K562 (cell line): ENCODE measurements around the gene TXN2. TPM values are rescaled to one million over a fixed set of nuclear protein-coding genes. Genes with fewer than 3 reads are reported as not detected.

Source experiments
- ATAC-seq: fragments of 200-7000 bp; cut with Tn5 transposase; 3 replicates; pipeline ENCODE4 v1.9.1; 2020; ENCODE audit warnings: moderate library complexity
- BruUV-seq: library from RNA; stranded (reverse); fragments of 400-500 nt; replicated peaks from 2 replicates; lab custom pipeline; 2021; lab: Mats Ljungman, UMichigan
- CTCF ChIA-PET: fragments of 300-600 bp; formaldehyde crosslinking; extraction: SDS; loops from one replicate; lab custom pipeline; 2021; ENCODE audit warnings: low intra/inter-chr PET ratio; lab: Yijun Ruan, JAX
- POLR2A ChIA-PET: fragments of 300-600, 350-650 bp; sonication (Branson Sonifier 250); formaldehyde crosslinking; extraction: SDS; loops from one replicate; lab custom pipeline; 2021; ENCODE audit warnings: antibody characterized with exemption, inconsistent platforms; lab: Yijun Ruan, JAX
- DNase-seq, 4 experiments: peaks; one replicate each; pipeline versions ENCODE4 v3.0.0 to v3.0.0-alpha.2; 2011 to 2018; ENCODE audit warnings: low spot score in 3 of 4, mixed read lengths in 3 of 4; ENCODE audit errors: extremely low read depth in 1 of 4
- FAIRE-seq: peaks from 2 replicates; lab custom pipeline; 2011; peaks lifted over from hg19 to GRCh38; lab: Jason Lieb, UNC
- H2AFZ ChIP-seq: 2 replicates; pipeline ENCODE4 v1.6.0; 2011; ENCODE audit warnings: low read depth, low read length, control low read depth, inconsistent platforms
- H3K27ac ChIP-seq: fragments of 200-600 bp; 3 replicates; pipeline ENCODE4 v1.8.0; 2011; ENCODE audit warnings: low read depth, mild to moderate bottlenecking, control low read depth, inconsistent platforms, low read length, moderate library complexity, mixed read lengths; ENCODE audit errors: extremely low read depth
- H3K27me3 ChIP-seq, 2 experiments: fragments of 300-600 bp in 1 of 2; 2 replicates in 1 of 2; 3 replicates in 1 of 2; pipeline versions ENCODE4 v1.6.0 to v1.8.0; 2011; ENCODE audit warnings: inconsistent platforms in 2 of 2, low read length in 2 of 2, mild to moderate bottlenecking in 1 of 2, mixed read lengths in 1 of 2, moderate library complexity in 1 of 2; ENCODE audit not compliant: control insufficient read depth in 2 of 2, insufficient read depth in 2 of 2
- H3K36me3 ChIP-seq: fragments of 300-600 bp; 3 replicates; pipeline ENCODE4 v1.8.0; 2011; ENCODE audit warnings: mild to moderate bottlenecking, low read length, inconsistent platforms; ENCODE audit not compliant: control insufficient read depth, insufficient read depth
- H3K4me1 ChIP-seq, 2 experiments: fragments of 200-600 bp in 1 of 2; replicated peaks in 1 of 2; 2 replicates in 1 of 2; 3 replicates in 1 of 2; pipeline versions ENCODE4 v1.5.1 to v1.8.0; 2011; ENCODE audit warnings: inconsistent platforms in 2 of 2, low read length in 2 of 2, mild to moderate bottlenecking in 1 of 2, mixed read lengths in 1 of 2, moderate library complexity in 1 of 2; ENCODE audit not compliant: control insufficient read depth in 2 of 2, insufficient read depth in 2 of 2
- H3K4me2 ChIP-seq: 2 replicates; pipeline ENCODE4 v1.6.1; 2011; ENCODE audit warnings: low read length, control low read depth, inconsistent platforms, mixed read lengths; ENCODE audit not compliant: insufficient read depth
- H3K4me3 ChIP-seq: fragments of 200-600 bp; sonication (generic), shearing (Covaris generic); 2 replicates; pipeline ENCODE4 v1.5.1; 2016; ENCODE audit warnings: control low read depth, inconsistent platforms
- H3K79me2 ChIP-seq: fragments of 200-600 bp; 3 replicates; pipeline ENCODE4 v1.8.0; 2011; ENCODE audit warnings: low read length, inconsistent platforms; ENCODE audit not compliant: control insufficient read depth, insufficient read depth
- H3K9ac ChIP-seq, 2 experiments: 2 replicates each; pipeline versions ENCODE4 v1.6.0 to v1.6.1; 2011; ENCODE audit warnings: low read depth in 2 of 2, low read length in 2 of 2, control low read depth in 1 of 2, inconsistent platforms in 1 of 2, mild to moderate bottlenecking in 1 of 2, mixed read lengths in 1 of 2; ENCODE audit not compliant: insufficient read depth in 1 of 2
- H3K9me1 ChIP-seq: one replicate; pipeline ENCODE4 v1.6.0; 2011; ENCODE audit warnings: inconsistent platforms, mild to moderate bottlenecking, low read length, moderate library complexity; ENCODE audit not compliant: control insufficient read depth, insufficient read depth
- H3K9me3 ChIP-seq: replicated peaks from 2 replicates; pipeline ENCODE4 v1.5.1; 2011; ENCODE audit warnings: low read depth, low read length, inconsistent platforms; ENCODE audit not compliant: control insufficient read depth, insufficient read depth
- H4K20me1 ChIP-seq: replicated peaks from 2 replicates; pipeline ENCODE4 v1.6.1; 2011; ENCODE audit warnings: low read length, inconsistent platforms, mixed read lengths; ENCODE audit not compliant: control insufficient read depth, insufficient read depth
- AFF1 ChIP-seq, 2 experiments: fragments of 450-650 bp; IDR thresholded peaks; 2 replicates each; pipeline ENCODE4 v1.6.1; 2018; ENCODE audit warnings: mild to moderate bottlenecking in 2 of 2, low read depth in 1 of 2; ENCODE audit not compliant: partially characterized antibody in 2 of 2
- BCOR ChIP-seq: fragments of 450-650 bp; IDR thresholded peaks from 2 replicates; pipeline ENCODE4 v1.6.1; 2016
- CHD2 ChIP-seq: IDR thresholded peaks from 2 replicates; pipeline ENCODE4 v1.6.1; 2011; ENCODE audit warnings: low read depth, low read length
- GTF2F1 ChIP-seq: IDR thresholded peaks from 2 replicates; pipeline ENCODE4 v1.6.1; 2011; ENCODE audit warnings: low read depth, low read length, improper control_type of control experiment
- KLF13 ChIP-seq: fragments of 450-650 bp; IDR thresholded peaks from 2 replicates; pipeline ENCODE4 v1.6.1; 2016; ENCODE audit warnings: missing genetic modification characterization, low read depth, mild to moderate bottlenecking, missing compliant biosample characterization, moderate library complexity, borderline replicate concordance
- NFIC ChIP-seq: fragments of 450-650 bp; IDR thresholded peaks from 2 replicates; pipeline ENCODE4 v1.6.1; 2017; ENCODE audit warnings: mild to moderate bottlenecking, inconsistent platforms
- RBM25 ChIP-seq: fragments of 200-400 bp; formaldehyde crosslinking; IDR thresholded peaks from 2 replicates; pipeline ENCODE4 v1.6.1; 2018; ENCODE audit warnings: low read length, low read depth, moderate library complexity; ENCODE audit not compliant: severe bottlenecking
- SMAD2 ChIP-seq: fragments of 150-350 bp; IDR thresholded peaks from 2 replicates; pipeline ENCODE4 v1.6.1; 2014; ENCODE audit warnings: low read depth, mild to moderate bottlenecking, low read length
- SP2 ChIP-seq: IDR thresholded peaks from 2 replicates; pipeline ENCODE4 v1.6.1; 2011; ENCODE audit warnings: mild to moderate bottlenecking, low read depth, low read length, moderate library complexity; ENCODE audit not compliant: poor library complexity, severe bottlenecking; ENCODE audit errors: extremely low read depth
- ZBTB17 ChIP-seq: fragments of 450-650 bp; formaldehyde crosslinking; IDR thresholded peaks from 2 replicates; pipeline ENCODE4 v1.4.0; 2020; ENCODE audit warnings: mild to moderate bottlenecking
- WGBS: fragments of 100-300 bp; shearing (Covaris generic); methylation state at CpG from one replicate; pipeline ENCODE4 v1.1.6; 2016; ENCODE audit warnings: low coverage, mixed read lengths; ENCODE audit not compliant: insufficient coverage; ENCODE audit errors: missing lambda C conversion rate; 5-methylcytosine and 5-hydroxymethylcytosine counted together
- in situ Hi-C: fragments of 300-500 bp; cut with MboI; formaldehyde crosslinking; loops from 4 replicates; pipeline ENCODE4 v1.15.0; 2018; ENCODE audit warnings: inconsistent platforms, mixed read lengths
- intact Hi-C: fragments of 100-400 bp; cut with micrococcal nuclease; formaldehyde crosslinking; loops from 2 replicates; pipeline ENCODE4 v1.14.2; 2022
- polyA plus RNA-seq, 8 experiments: library from polyadenylated mRNA; depleted of rRNA in 4 of 8; stranded (reverse) in 5 of 8; unstranded in 3 of 8; fragments of >200 nt; fragmentation: Nextera tagmentation in 2 of 8; fragmentation: Illumina TruSeq in 1 of 8; extraction: Ambion mirVana in 2 of 8; extraction: Trizol in 1 of 8; gene quantifications; 2 replicates each; pipeline versions ENCODE4 v1.2.1 to v1.2.3, GENCODE V29; 2011 to 2014; ENCODE audit warnings: inconsistent platforms in 1 of 8, missing spikeins in 1 of 8
- total RNA-seq, 7 experiments: library from RNA; depleted of rRNA in 6 of 7; stranded (reverse); fragments of >200 nt in 6 of 7; fragmentation: Illumina TruSeq in 2 of 7; extraction: Trizol in 2 of 7; gene quantifications; 2 replicates each; pipeline versions ENCODE4 v1.2.1 to v1.2.3, GENCODE V29; 2011 to 2021; ENCODE audit warnings: low replicate concordance in 1 of 7
- TF ChIP-seq, protein P1 (sequence below): fragments of 250-450 bp; sonication (Bioruptor Pico); IDR thresholded peaks from 2 replicates; pipeline ENCODE4 v1.4.0; 2020; ENCODE audit warnings: mild to moderate bottlenecking
- TF ChIP-seq, protein P2 (sequence below), 2 experiments: fragments of 150-350 bp in 1 of 2; IDR thresholded peaks; 2 replicates each; pipeline ENCODE4 v1.6.1; 2012 to 2016; ENCODE audit warnings: low read depth in 2 of 2, low read length in 2 of 2, mild to moderate bottlenecking in 1 of 2, moderate library complexity in 1 of 2

Gene TXN2
- total and polyA plus RNA-seq, 9 of the 15 experiments (the other 6 are each of a cell fraction or from before 2014, with no cell fraction given), result 48.5 to 399 (median 118) TPM

DNA sequence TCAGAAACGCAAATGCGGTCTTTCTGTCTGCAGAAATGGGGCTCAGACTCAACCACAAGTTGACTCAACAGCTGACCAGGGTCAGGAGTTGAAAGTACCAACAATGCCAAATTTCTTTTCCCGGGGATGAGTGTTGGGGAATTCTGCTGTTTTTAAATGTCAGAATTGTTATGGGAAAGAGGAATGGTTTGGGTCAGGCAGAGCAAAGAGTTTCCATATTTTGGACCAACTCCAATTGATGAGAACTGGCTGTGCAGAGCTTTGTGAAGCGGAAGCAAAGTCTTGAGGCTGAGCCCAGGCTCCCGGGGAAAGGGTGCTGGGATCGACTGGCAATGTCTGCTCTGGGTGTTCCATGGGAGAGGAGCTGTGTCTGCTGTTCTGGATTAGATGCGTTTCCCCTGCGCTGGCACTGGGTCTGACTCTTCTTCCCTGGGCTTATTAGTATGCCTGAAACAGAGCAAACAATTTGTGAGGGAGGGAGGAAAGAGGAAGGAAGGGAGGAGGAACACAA is 36.2 kb downstream of the TXN2 start:
- H3K9ac ChIP-seq, result no peak overlapping the region
- DNase-seq (peak in 1 of 4 experiments; percentile 23), ATAC-seq (peak; percentile 85), FAIRE-seq (no peak)
- no peaks in the 10 kb centered on the region for H3K9me1 ChIP-seq
- H3K27me3 ChIP-seq, result no peaks in the 10 kb centered on the region
- no TSS peak for BruUV-seq
- H3K4me1 ChIP-seq, result peaks cover 8 to 9% of the 10 kb centered on the region in 2 experiments; a peak in 4 of 5 replicates
- intact Hi-C loops, result no loop called here
- H3K9me3 ChIP-seq, result no peaks in the 10 kb centered on the region
- CTCF ChIA-PET, result no interaction called here
- H4K20me1 ChIP-seq, result no peaks in the 10 kb centered on the region
- no peaks in the 10 kb centered on the region for H3K79me2 ChIP-seq
- H3K36me3 ChIP-seq, result no peaks in the 10 kb centered on the region
- peak overlapping the region; percentile 37; the same call in 1 of the 2 replicates for H3K4me2 ChIP-seq
- in situ Hi-C loops, result no loop called here
- no peak overlapping the region for H3K27ac ChIP-seq
- 48% methylated on average over 6 of the region's 8 CpGs for WGBS
- POLR2A ChIA-PET, result no interaction called here
- H2AFZ ChIP-seq, result peak overlapping the region; percentile 82
- H3K4me3 ChIP-seq, result no peak overlapping the region
- 0 out of 2 replicates have a peak, but pooled peaks have one; percentile 15 for TF ChIP-seq BCOR
- TF ChIP-seq KLF13, result no peak
- peak; percentile 7 for TF ChIP-seq RBM25
- peak; percentile 51 for TF ChIP-seq NFIC
- no peak for TF ChIP-seq CHD2
- TF ChIP-seq GTF2F1, result no peak
- TF ChIP-seq AFF1 (IDR thresholded peaks at IDR 0.05; ENCODE audit: low read depth in 1 of 2, partially characterized antibody in 2 of 2), result no peak
- TF ChIP-seq SMAD2, result no peak
- no peak for TF ChIP-seq SP2
- TF ChIP-seq, protein P1, sequence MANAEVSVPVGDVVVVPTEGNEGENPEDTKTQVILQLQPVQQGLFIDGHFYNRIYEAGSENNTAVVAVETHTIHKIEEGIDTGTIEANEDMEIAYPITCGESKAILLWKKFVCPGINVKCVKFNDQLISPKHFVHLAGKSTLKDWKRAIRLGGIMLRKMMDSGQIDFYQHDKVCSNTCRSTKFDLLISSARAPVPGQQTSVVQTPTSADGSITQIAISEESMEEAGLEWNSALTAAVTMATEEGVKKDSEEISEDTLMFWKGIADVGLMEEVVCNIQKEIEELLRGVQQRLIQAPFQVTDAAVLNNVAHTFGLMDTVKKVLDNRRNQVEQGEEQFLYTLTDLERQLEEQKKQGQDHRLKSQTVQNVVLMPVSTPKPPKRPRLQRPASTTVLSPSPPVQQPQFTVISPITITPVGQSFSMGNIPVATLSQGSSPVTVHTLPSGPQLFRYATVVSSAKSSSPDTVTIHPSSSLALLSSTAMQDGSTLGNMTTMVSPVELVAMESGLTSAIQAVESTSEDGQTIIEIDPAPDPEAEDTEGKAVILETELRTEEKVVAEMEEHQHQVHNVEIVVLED (CRISPR knock-in tag), result no peak
- TF ChIP-seq ZBTB17 (CRISPR knock-in tag), result peak; percentile 98
- TF ChIP-seq, protein P2, sequence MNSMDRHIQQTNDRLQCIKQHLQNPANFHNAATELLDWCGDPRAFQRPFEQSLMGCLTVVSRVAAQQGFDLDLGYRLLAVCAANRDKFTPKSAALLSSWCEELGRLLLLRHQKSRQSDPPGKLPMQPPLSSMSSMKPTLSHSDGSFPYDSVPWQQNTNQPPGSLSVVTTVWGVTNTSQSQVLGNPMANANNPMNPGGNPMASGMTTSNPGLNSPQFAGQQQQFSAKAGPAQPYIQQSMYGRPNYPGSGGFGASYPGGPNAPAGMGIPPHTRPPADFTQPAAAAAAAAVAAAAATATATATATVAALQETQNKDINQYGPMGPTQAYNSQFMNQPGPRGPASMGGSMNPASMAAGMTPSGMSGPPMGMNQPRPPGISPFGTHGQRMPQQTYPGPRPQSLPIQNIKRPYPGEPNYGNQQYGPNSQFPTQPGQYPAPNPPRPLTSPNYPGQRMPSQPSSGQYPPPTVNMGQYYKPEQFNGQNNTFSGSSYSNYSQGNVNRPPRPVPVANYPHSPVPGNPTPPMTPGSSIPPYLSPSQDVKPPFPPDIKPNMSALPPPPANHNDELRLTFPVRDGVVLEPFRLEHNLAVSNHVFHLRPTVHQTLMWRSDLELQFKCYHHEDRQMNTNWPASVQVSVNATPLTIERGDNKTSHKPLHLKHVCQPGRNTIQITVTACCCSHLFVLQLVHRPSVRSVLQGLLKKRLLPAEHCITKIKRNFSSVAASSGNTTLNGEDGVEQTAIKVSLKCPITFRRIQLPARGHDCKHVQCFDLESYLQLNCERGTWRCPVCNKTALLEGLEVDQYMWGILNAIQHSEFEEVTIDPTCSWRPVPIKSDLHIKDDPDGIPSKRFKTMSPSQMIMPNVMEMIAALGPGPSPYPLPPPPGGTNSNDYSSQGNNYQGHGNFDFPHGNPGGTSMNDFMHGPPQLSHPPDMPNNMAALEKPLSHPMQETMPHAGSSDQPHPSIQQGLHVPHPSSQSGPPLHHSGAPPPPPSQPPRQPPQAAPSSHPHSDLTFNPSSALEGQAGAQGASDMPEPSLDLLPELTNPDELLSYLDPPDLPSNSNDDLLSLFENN (IDR thresholded peaks at IDR 0.05; ENCODE audit: low read depth in 2 of 2, low read length in 2 of 2), result peak in 1 of 2 experiments; percentile 82; a peak in 2 of 4 replicates
